Heart left ventricle (tissue), 16 donors: ENCODE results near the gene MRPS15. TPM values are rescaled to one million over a fixed set of nuclear protein-coding genes. Genes with fewer than 3 reads are reported as not detected.

Source experiments
- ATAC-seq, 4 donors: fragments of 200-7000 bp; cut with Tn5 transposase; one replicate each; pipeline ENCODE4 v1.9.1; 2020 to 2022; ENCODE audit warnings: moderate library complexity in 4 of 4, mild to moderate bottlenecking in 3 of 4, moderate number of reproducible peaks in 1 of 4
- DNase-seq, 5 donors: peaks; one replicate each; pipeline ENCODE4 v3.0.0-alpha.2; 2020
- H3K27ac ChIP-seq, 12 donors: fragments of 200-600 bp; sonication (generic) in 4 of 12; one replicate each; pipeline versions ENCODE4 v1.5.0 to v1.8.0; 2016 to 2022; ENCODE audit warnings: mild to moderate bottlenecking in 2 of 12
- H3K27me3 ChIP-seq, 9 donors: fragments of 200-600 bp; sonication (generic) in 2 of 9; one replicate each; pipeline versions ENCODE4 v1.5.1 to v1.8.0; 2016 to 2022; ENCODE audit warnings: mild to moderate bottlenecking in 3 of 9
- H3K36me3 ChIP-seq, 9 donors: fragments of 200-600 bp; sonication (generic) in 2 of 9; one replicate each; pipeline versions ENCODE4 v1.5.0 to v1.8.0; 2018 to 2022; ENCODE audit warnings: mild to moderate bottlenecking in 2 of 9
- H3K4me1 ChIP-seq, 12 donors: fragments of 200-600 bp; sonication (generic) in 4 of 12; one replicate each; pipeline versions ENCODE4 v1.5.0 to v1.8.0; 2016 to 2022; ENCODE audit warnings: mild to moderate bottlenecking in 3 of 12
- H3K4me3 ChIP-seq, 12 donors: fragments of 200-600 bp; sonication (generic) in 4 of 12; one replicate each; pipeline versions ENCODE4 v1.5.0 to v1.8.0; 2017 to 2022; ENCODE audit warnings: mild to moderate bottlenecking in 9 of 12, moderate library complexity in 4 of 12
- H3K9me3 ChIP-seq, 12 donors: fragments of 200-600 bp; sonication (generic) in 4 of 12; one replicate each; pipeline versions ENCODE4 v1.5.0 to v1.8.0; 2016 to 2022; ENCODE audit warnings: mild to moderate bottlenecking in 1 of 12
- CTCF ChIP-seq, 12 donors: fragments of 200-600 bp; sonication (generic) in 4 of 12; IDR thresholded peaks; one replicate each; pipeline versions ENCODE4 v1.5.0 to v1.8.0; 2018 to 2022; ENCODE audit warnings: antibody characterized with exemption in 12 of 12, mild to moderate bottlenecking in 5 of 12
- POLR2A ChIP-seq, 2 donors: fragments of 450-650 bp; IDR thresholded peaks; one replicate each; pipeline ENCODE4 v1.6.1; 2017; ENCODE audit warnings: antibody characterized with exemption in 2 of 2, mild to moderate bottlenecking in 2 of 2, moderate library complexity in 2 of 2
- WGBS, 4 donors: extraction: QIAGEN DNeasy Blood & Tissue Kit in 2 of 4; methylation state at CpG; one replicate each; pipeline versions ENCODE4 v1.1.5 to v1.1.7; 2013 to 2018; 5-methylcytosine and 5-hydroxymethylcytosine counted together
- intact Hi-C, 10 donors: fragments of 100-400 bp; cut with DNase I; formaldehyde crosslinking; loops; one replicate each; pipeline versions ENCODE4 v1.11.1 to v1.14.2; 2022
- polyA plus RNA-seq, 2 donors: library from polyadenylated mRNA; stranded (reverse); fragments of 200-250 nt; gene quantifications; one replicate each; pipeline ENCODE4 v1.2.3, GENCODE V29; 2013
- total RNA-seq, 9 donors: library from RNA; depleted of rRNA in 2 of 9; stranded (reverse); fragments of >200 nt in 2 of 9; fragmentation: NEBNext Ultra II Directional in 3 of 9; extraction: Animal tissue kit (Norgen Biotek cat#: 25700) in 3 of 9; gene quantifications; one replicate each; pipeline versions ENCODE4 v1.1.0 to v1.2.4, GENCODE V29; 2016 to 2023
- donor health status: ischemic (EF 13 %, LVEDD 7.1; RV severe dilation, severe dysfunction).
- donor health status: healthy with polysubstance abuse.
- donor health status: DM: no; HTN: yes; CAD: no.
- donor health status: DM: no; HTN: no; CAD: no.
- donor health status: ischemic (EF 25% LVEDD 6.9; RV normal size, moderate dysfunction).
- donor health status: ischemic (EF 25% LVEDD 5.7; RV mildly dilated, moderate dysfunction).
- donor health status: healthy.
- donor health status: DM: yes; HTN: yes; CAD: no.
- donor health status: ischemic (EF 35%, LVEDD 5.7; RV mildly dilated, moderate dysfunction).
- donor health status: nonischemic (EF 11% LVEDD 7.7; RV severe dilation, severe dysfunction).
- donor health status: DM: yes; HTN: yes; CAD: no.
- donor health status: PGD.
- donor health status: ischemic (EF 29% LVEDD 5.4; RV normal size, mild dysfunction).
- donor health status: nonischemic (EF 23%, LVEDD 6.1; RV moderate dilation, normal function).

MRPS15 gene
- total and polyA plus RNA-seq, 11 donors = 83.5 to 396 (median 108) TPM

- H3K36me3 ChIP-seq = peaks cover 0 to 6% (median 0%) of the 10 kb centered on the region in 9 donors
- peaks cover 0 to 12% (median 0%) of the 10 kb centered on the region in 12 donors for H3K4me1 ChIP-seq
- TF ChIP-seq CTCF (IDR thresholded peaks at IDR 0.05) (no peak), POLR2A (IDR thresholded peaks at IDR 0.05) (no peak)
- peak in 1 of 5 donors; percentile 54 for DNase-seq
- H3K4me3 ChIP-seq = no peak overlapping the region
- H3K9me3 ChIP-seq = no peaks in the 10 kb centered on the region
- H3K27ac ChIP-seq = no peak overlapping the region
- H3K27me3 ChIP-seq = peaks cover 0 to 8% (median 0%) of the 10 kb centered on the region in 9 donors
- intact Hi-C loops = no loop called here
- 54 to 62% (median 57%) methylated on average over 6 to 9 of the region's 9 CpGs for WGBS, 4 donors
- ATAC-seq = no peak
Observed at GRCh38 chr1:36475341-36475740, 11.2 kb upstream of the MRPS15 start.

GRCh38 chr1:36472656-36473055, 8.5 kb upstream of the MRPS15 start:
- DNase-seq = no peak
- H3K4me1 ChIP-seq = no peaks in the 10 kb centered on the region
- H3K9me3 ChIP-seq = no peaks in the 10 kb centered on the region
- H3K27ac ChIP-seq = no peak overlapping the region
- H3K4me3 ChIP-seq = no peak overlapping the region
- ATAC-seq = no peak
- TF ChIP-seq POLR2A (IDR thresholded peaks at IDR 0.05) = no peak
- TF ChIP-seq CTCF (IDR thresholded peaks at IDR 0.05) = no peak
- H3K36me3 ChIP-seq = no peaks in the 10 kb centered on the region
- peaks cover 0 to 8% (median 0%) of the 10 kb centered on the region in 9 donors for H3K27me3 ChIP-seq
- WGBS, 4 donors = 84 to 91% (median 90%) methylated on average over 6 of the region's 6 CpGs
- intact Hi-C loops = no loop called here

- ATAC-seq = no peak
- no peaks in the 10 kb centered on the region for H3K36me3 ChIP-seq
- no peak for TF ChIP-seq CTCF (IDR thresholded peaks at IDR 0.05)
- no peak overlapping the region for H3K4me3 ChIP-seq
- peaks cover 0 to 5% (median 0%) of the 10 kb centered on the region in 9 donors for H3K27me3 ChIP-seq
- intact Hi-C loops = no loop called here
- no peaks in the 10 kb centered on the region for H3K4me1 ChIP-seq
- WGBS, 4 donors = 69 to 75% (median 73%) methylated on average over 15 to 22 of the region's 22 CpGs
- H3K27ac ChIP-seq = no peak overlapping the region
- DNase-seq = no peak
- H3K9me3 ChIP-seq = no peaks in the 10 kb centered on the region
Observed at GRCh38 chr1:36471830-36472641, 7.9 kb upstream of the MRPS15 start.

- no peak for ATAC-seq
- TF ChIP-seq POLR2A (IDR thresholded peaks at IDR 0.05) = no peak
- no peak for TF ChIP-seq CTCF (IDR thresholded peaks at IDR 0.05)
- H3K9me3 ChIP-seq = no peaks in the 10 kb centered on the region
- WGBS, 4 donors = 57 to 91% (median 81%) methylated on average over 2 of the region's 2 CpGs
- H3K27me3 ChIP-seq = no peaks in the 10 kb centered on the region
- no peak overlapping the region for H3K27ac ChIP-seq
- no peak overlapping the region for H3K4me3 ChIP-seq
- no peaks in the 10 kb centered on the region for H3K36me3 ChIP-seq
- intact Hi-C loops = no loop called here
- DNase-seq = no peak
- peaks cover 0 to 8% (median 4%) of the 10 kb centered on the region in 12 donors for H3K4me1 ChIP-seq
Observed at GRCh38 chr1:36469163-36469562, 5.0 kb upstream of the MRPS15 start.
